ENCODE data around the gene ARID1B.

GRCh38 chr6:156911581-156911980 is 134.4 kb downstream of the ARID1B start:
- TF ChIP-seq GATA3 (IDR thresholded peaks at IDR 0.05; ENCODE audit: low read depth, low read length) (no peak), GATA2 (IDR thresholded peaks at IDR 0.05; ENCODE audit: low read depth, low read length) (no peak)
